Fibroblast of the aortic adventitia (primary cell): ENCODE data around the gene PPARG. TPM values are rescaled to one million over a fixed set of nuclear protein-coding genes. Genes with fewer than 3 reads are reported as not detected.

Experiments
- DNase-seq: peaks from one replicate; pipeline ENCODE4 v3.0.0-alpha.2; 2010; ENCODE audit warnings: low read depth
- H3K4me3 ChIP-seq: 2 replicates; pipeline ENCODE4 v1.5.1; 2011; ENCODE audit warnings: low read depth, mild to moderate bottlenecking, control low read depth, low read length, moderate library complexity
- CTCF ChIP-seq: IDR thresholded peaks from 2 replicates; pipeline ENCODE4 v1.5.1; 2011; ENCODE audit warnings: mild to moderate bottlenecking, low read length, control low read depth, inconsistent platforms; ENCODE audit not compliant: insufficient read depth
- total RNA-seq: library from RNA; depleted of rRNA; stranded (reverse); fragments of >200 nt; gene quantifications from 2 replicates; pipeline ENCODE4 v1.2.3, GENCODE V29; 2012; ENCODE audit warnings: low replicate concordance

The PPARG gene
- total RNA-seq, 1 donor = 39.4 TPM

DNA sequence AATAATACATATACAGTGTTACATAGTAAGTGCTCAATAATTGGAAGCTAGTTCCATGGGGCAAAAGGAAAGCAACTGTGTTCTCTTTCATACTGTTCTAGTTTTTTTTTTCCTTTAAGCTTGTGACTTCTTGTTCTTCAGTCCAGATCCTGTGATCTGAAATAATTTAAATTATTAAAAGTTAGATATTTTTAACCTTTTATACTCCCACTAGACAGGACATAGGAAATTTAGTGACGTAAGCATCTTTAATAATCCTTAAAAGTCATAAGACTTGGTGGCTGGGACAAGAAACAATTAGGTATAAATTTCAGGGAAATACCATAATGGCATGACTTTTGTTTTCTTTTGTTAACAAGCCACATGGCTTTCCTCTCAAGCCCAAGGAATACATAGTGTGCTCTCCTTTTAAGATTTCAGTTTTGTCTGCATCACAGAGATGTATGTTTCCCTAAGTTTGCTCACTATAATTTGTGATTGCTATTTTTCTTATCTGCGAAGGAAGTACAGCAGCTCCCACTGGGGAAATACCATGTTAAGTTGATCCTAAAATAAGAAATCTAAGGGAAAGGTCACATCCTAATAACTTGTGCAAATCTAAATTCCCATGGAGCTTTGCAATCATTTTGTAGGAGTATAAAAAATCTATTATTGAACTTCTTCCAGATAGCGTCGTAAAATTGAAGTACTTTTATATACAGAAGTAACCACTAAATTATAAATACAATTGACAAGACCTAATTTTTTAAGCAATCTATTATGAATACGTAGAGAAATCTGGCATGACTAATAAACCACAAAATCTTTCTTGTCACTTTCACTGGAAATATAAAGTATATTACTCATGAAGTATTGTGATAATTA is 30.1 kb downstream of the PPARG start:
- no peak overlapping the region for H3K4me3 ChIP-seq
- no peak for TF ChIP-seq CTCF
- DNase-seq = peak; percentile 73

DNA sequence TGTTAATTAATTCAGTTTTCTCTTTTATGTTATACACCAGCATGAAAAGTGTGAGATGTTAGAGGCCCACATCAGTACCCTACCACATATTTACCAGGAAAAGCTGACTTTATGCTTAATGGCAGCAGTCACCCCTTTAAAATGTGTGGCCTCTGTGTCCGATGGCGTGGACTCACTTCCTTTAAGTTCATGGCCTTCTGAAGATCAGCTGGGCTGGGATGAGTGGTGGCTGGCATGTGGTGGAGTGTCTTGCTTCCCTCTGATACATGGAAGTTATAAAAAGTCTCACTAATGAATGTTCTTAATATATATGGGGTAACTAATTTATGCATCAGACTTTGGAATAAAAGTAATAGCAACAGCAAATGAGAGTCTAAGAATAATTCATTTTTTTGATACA is 32.1 kb downstream of the PPARG start:
- no peak for DNase-seq
- TF ChIP-seq CTCF = no peak

GRCh38 chr3:12323237-12323636 is 34.4 kb downstream of the PPARG start:
- TF ChIP-seq CTCF = no peak
- no peak for DNase-seq
- H3K4me3 ChIP-seq = no peak overlapping the region

More for the DNA sequence above, 32.1 kb downstream of the PPARG start:
- no peak overlapping the region for H3K4me3 ChIP-seq

DNA sequence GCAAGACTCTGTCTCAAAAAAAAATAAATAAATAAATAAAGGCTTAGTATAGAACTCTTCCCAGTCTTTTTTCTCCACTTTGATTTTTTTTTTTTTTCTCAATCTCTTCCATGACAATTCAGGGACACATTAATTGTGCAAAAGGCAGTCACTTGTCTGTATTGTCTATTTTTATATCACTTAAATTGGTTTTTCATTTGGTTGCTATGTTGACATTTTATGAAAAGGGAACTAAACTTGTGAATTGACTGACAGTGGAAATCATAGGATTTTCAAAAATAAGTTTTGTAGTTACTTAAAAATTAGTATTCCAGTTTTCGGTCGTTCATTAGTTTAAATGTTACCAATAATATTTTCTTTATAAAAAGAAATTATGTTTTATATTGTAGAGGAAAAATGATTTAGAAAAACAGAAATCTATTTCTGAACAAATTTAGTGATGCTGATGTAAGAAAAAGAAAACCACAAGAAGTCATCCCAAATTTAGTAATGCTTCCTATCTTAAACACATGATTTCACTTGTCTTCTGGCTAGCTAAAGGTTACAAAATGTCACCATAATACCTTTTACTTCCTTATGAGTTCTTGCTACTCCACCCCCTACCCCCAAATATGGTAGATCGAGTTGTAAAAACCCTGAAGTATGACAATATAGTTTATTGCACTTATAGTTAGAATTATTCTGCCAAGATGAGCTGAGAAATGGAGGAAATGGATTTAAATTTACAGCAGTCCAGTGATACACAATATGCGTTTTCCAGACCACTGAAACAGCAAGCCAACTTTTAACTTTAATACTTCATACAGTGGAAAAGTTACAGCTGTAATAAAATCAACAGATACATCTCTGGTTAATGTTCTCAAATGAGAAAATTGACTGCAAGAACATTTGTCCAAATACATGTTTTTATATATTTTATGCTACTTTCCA is 37.0 kb downstream of the PPARG start:
- peak; percentile 41 for DNase-seq
- TF ChIP-seq CTCF = no peak

DNA sequence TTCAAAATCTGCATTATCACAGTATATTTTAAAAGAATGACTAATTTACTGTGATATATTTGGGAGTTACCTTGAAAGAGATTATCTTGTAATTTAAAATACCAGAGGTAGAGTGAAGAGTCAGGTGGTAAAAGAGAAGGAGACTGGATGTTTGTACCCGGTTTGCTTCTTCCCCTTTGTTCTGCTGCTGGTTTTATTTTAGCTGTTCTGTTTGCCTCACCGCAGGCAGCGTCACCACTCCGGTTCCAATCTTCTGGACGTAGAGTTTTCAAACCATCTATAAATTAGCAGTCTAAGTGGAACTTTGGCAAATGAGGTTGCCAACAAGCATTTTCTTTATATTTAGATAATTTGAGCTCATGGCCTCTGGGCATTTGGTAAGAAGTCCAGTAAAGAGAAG is 38.2 kb downstream of the PPARG start:
- no peak for TF ChIP-seq CTCF
- DNase-seq = no peak
- no peak overlapping the region for H3K4me3 ChIP-seq

More for the DNA sequence above, 37.0 kb downstream of the PPARG start:
- no peak overlapping the region for H3K4me3 ChIP-seq

DNA sequence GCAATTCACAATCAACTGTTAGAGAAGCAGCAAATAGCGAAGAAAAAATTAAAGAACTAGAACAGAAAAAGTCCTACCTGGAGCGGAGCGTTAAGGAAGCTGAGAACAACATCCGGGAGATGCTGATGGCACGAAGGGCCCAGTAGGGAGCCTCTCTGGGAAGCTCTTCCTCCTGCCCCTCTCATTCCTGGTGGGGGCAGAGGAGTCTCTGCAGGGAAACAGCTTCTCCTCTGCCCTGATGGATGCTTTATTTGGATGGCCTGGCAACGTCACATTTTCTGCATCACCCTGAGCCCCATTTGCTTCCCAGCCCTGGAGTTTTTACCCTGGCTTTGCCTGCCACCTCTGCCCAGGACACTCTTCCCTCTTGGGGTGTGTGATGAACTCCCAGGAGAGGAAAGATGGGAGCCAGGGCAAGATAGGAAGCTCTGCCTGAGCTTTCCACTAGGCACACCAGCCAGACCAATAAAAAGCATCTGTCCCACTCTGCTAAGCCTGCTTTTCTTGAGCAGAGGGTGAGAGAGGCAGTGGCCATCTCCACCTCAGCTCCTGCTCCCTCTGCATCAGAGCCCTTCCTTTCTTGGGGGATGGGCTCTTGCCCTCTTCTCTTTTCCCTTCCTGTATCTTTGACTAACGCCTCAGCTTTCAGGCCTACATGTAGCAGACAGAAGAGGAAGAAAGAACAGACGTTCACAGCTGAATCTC is 39.4 kb downstream of the PPARG start:
- DNase-seq = no peak
- H3K4me3 ChIP-seq = no peak overlapping the region
- TF ChIP-seq CTCF = no peak
